ENCODE measurements around the gene ARL8B.

GRCh38 chr3:5220193-5220592 lies 98.1 kb downstream of the ARL8B start:
- TF ChIP-seq EZH2 (IDR thresholded peaks at IDR 0.05) (no peak), POLR2AphosphoS5 (IDR thresholded peaks at IDR 0.05; ENCODE audit: borderline replicate concordance, low read depth, low read length) (no peak)

Measured in SK-N-MC (cell line).